Measurements from ENCODE around the gene MLF1. TPM values are rescaled to one million over a fixed set of nuclear protein-coding genes. Genes with fewer than 3 reads are reported as not detected.
A peak's percentile ranks its signal among the peaks of the same experiment; 100 is the strongest.

The MLF1 gene, protein sequence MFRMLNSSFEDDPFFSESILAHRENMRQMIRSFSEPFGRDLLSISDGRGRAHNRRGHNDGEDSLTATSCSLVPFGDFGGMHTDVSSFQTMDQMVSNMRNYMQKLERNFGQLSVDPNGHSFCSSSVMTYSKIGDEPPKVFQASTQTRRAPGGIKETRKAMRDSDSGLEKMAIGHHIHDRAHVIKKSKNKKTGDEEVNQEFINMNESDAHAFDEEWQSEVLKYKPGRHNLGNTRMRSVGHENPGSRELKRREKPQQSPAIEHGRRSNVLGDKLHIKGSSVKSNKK
- total RNA-seq (100 to 1,000 TPM in 7 of 10 donors, 10 to 100 TPM in 3; 78.4 to 257 (median 121) TPM), polyA plus RNA-seq (10 to 100 TPM; 76.4 to 93.9 TPM)
- long read RNA-seq, donor 1, transcript MLF1-201 (7 exons, 2,203 nt), result minor isoform, 26 of 293 reads
- long read RNA-seq, donor 1, transcript MLF1-206 (9 exons, 1,266 nt), result minor isoform, 28 of 293 reads
- long read RNA-seq, donor 1, transcript MLF1-202 (7 exons, 2,222 nt), result minor isoform, 17 of 293 reads
- long read RNA-seq, donor 1, transcript MLF1-217 (8 exons, 2,290 nt), result major isoform, 89 of 293 reads
- long read RNA-seq, donor 1, partial matches to known transcripts, result 5 of 293 reads
- long read RNA-seq, donor 1, other reads (novel, unspliced or antisense), result 119 of 293 reads
- long read RNA-seq, donor 2, transcript MLF1-202 (7 exons, 2,222 nt), result minor isoform, 12 of 245 reads
- long read RNA-seq, donor 2, transcript MLF1-201 (7 exons, 2,203 nt), result minor isoform, 19 of 245 reads
- long read RNA-seq, donor 2, transcript MLF1-217 (8 exons, 2,290 nt), result major isoform, 50 of 245 reads
- long read RNA-seq, donor 2, partial matches to known transcripts, result 9 of 245 reads
- long read RNA-seq, donor 2, other reads (novel, unspliced or antisense), result 149 of 245 reads
- long read RNA-seq, donor 3, transcript MLF1-217 (8 exons, 2,290 nt), result major isoform, 70 of 442 reads
- long read RNA-seq, donor 3, transcript MLF1-206 (9 exons, 1,266 nt), result minor isoform, 30 of 442 reads
- long read RNA-seq, donor 3, transcript MLF1-202 (7 exons, 2,222 nt), result minor isoform, 20 of 442 reads
- long read RNA-seq, donor 3, transcript MLF1-201 (7 exons, 2,203 nt), result minor isoform, 42 of 442 reads
- long read RNA-seq, donor 3, partial matches to known transcripts, result 8 of 442 reads
- long read RNA-seq, donor 3, other reads (novel, unspliced or antisense), result 255 of 442 reads

DNA sequence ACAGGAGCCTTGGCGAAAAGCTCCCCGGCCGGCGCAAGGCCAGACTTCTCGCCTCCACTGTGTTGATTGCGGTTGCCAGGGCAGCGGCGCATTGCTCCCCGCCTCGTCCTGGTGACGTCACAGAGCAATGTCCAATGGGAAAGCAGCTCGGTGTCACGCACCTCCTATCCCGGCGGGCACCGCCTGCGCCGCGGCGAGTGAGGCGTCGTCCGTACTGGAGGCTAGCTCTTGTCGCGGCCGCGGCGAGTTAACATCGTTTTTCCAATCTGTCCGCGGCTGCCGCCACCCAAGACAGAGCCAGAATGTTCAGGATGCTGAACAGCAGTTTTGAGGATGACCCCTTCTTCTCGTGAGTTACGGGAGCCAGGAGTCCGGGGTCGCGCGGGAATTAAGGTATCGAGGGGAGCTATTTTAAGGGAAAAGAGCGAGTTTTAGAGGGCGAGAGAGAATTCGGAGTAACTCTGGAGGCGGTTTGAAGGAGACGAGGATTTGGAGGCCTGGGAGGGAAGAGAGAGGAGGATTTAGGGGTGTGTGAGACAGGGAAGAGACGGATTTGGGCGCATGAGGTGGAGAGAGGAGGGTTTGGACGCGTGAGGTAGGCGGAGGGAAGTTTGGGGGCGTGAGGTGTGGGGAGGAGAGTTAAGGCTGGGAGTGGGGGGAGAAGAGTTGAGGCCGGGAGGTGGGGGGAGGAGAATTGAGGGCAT lies at the start of gene MLF1:
TSS of gene MLF1 (plus strand) at position 196 of the 704 bp plus-strand sequence. CDS start at position 303, 107 bp downstream.
- H3K27me3 ChIP-seq, result peaks cover 0 to 16% (median 0%) of the 10 kb centered on the region in 7 donors
- ATAC-seq, result peak; percentile 99 to 100 (median 99)
- no peaks in the 10 kb centered on the region for H3K36me3 ChIP-seq
- H3K27ac ChIP-seq, result peak within 1 kb of the TSS; percentile 67 to 91 (median 80)
- H3K4me3 ChIP-seq, result peak within 1 kb of the TSS; percentile 57 to 92 (median 66)
- no peaks in the 10 kb centered on the region for H3K9me3 ChIP-seq
- DNase-seq, result peak; percentile 97 to 98
- peaks cover 0 to 37% (median 14%) of the 10 kb centered on the region in 9 donors for H3K4me1 ChIP-seq
- TF ChIP-seq, protein P1, sequence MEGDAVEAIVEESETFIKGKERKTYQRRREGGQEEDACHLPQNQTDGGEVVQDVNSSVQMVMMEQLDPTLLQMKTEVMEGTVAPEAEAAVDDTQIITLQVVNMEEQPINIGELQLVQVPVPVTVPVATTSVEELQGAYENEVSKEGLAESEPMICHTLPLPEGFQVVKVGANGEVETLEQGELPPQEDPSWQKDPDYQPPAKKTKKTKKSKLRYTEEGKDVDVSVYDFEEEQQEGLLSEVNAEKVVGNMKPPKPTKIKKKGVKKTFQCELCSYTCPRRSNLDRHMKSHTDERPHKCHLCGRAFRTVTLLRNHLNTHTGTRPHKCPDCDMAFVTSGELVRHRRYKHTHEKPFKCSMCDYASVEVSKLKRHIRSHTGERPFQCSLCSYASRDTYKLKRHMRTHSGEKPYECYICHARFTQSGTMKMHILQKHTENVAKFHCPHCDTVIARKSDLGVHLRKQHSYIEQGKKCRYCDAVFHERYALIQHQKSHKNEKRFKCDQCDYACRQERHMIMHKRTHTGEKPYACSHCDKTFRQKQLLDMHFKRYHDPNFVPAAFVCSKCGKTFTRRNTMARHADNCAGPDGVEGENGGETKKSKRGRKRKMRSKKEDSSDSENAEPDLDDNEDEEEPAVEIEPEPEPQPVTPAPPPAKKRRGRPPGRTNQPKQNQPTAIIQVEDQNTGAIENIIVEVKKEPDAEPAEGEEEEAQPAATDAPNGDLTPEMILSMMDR (IDR thresholded peaks at IDR 0.05), result no peak
- WGBS, 2 donors, result 0 to 1% methylated on average over 51 of the region's 51 CpGs
- intact Hi-C loops (cut with DNase I), result loop anchor here in 5 of 10 donors (5.0 to 10.0 kb wide), 3 partner anchors 71 to 234 kb away; partner anchors contain the start of genes GFM1 (in 4 of the 5) and MFSD1 (in 1 of the 5)

DNA sequence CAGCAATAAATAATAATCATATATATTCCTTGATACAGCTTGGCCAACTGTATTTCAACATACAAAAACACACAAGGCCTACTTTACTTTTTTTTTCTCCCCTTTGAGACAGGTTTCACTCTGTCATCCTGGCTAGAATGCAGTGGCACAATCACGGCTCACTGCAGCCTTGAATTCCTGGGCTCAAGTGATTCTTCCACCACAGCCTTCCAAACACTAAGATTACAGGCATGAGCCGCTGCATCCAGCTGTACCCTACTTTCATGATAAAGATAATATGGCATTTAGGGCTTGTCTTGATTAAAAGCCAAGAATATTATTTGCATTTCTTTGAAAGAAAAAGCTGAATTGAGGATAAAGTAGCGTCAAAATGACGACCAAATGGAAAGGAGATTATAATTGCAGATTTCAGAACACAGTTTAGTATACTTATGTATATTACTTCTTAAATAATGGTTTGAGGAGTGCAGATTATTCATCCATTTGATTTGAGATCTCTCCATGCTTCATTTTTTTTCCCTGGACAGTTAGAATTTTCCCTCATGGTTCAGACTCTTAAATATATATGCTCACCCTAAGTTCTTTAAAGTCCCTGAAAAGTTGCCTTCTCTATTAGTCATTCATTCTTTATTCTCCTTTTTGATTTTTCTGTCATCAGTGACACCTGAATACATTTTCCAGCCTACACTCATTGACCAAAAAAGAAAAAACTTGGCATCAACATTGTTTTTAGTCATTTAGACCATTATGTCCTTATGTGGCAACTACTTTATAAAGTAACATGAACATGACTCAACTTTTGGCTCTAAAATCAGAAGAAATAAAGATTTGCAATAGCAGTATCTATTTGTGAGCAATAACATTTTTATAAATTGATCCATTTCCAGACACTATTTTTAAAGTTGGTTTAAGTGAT lies 48.5 kb upstream of the MLF1 start:
- TF ChIP-seq, protein P1 (IDR thresholded peaks at IDR 0.05), result no peak
- peaks cover 0 to 16% (median 0%) of the 10 kb centered on the region in 11 donors for H3K9me3 ChIP-seq
- no peaks in the 10 kb centered on the region for H3K36me3 ChIP-seq
- DNase-seq (no peak), ATAC-seq (no peak)
- intact Hi-C loops (cut with DNase I), result no loop called here
- WGBS, 2 donors, result 58 to 72% methylated on average over 4 of the region's 4 CpGs
- no peak overlapping the region for H3K27ac ChIP-seq
- no peaks in the 10 kb centered on the region for H3K27me3 ChIP-seq
- H3K4me1 ChIP-seq, result peaks cover 0 to 7% (median 0%) of the 10 kb centered on the region in 9 donors
- H3K4me3 ChIP-seq, result no peak overlapping the region

DNA sequence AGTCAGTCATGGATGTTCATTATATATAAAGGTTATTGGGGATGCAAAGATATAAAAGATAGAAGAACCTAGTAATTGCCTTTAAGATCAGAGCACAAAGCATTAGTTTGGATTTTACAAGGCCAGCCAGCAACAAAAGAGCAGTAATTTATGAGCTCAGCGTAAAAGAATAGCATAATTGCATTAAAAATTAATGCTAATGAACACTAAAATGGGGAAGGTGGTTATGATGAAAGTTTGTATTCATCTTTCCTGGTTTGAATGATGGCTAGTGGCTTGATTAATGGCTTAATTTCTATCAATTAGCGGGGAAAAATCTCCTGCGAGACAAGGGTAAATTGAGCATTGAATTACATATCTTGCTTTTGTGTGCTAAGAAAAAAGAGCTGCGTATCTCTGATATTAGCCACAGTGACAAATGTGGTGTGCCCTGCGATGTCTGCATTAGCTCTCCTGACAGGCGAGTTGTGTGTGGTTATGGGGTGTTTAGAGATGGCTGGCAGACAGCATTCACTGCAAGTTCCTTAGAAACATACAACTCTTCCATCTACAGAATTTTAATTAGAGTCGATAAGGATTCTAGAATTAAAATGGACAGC lies 42.8 kb upstream of the MLF1 start:
- no peak for DNase-seq
- TF ChIP-seq, protein P1 (IDR thresholded peaks at IDR 0.05), result no peak
- intact Hi-C loops (cut with DNase I), result loop anchor here in 1 of 10 donors (5.0 kb wide), 1 partner anchor 41 kb away; no protein-coding TSS in a partner anchor
- peak in 1 of 8 donors; percentile 64 for ATAC-seq
- Histone ChIP-seq H3K27ac (no peak overlapping the region), H3K4me3 (no peak overlapping the region), H3K4me1 (no peaks in the 10 kb centered on the region), H3K9me3 (peaks cover 0 to 16% (median 0%) of the 10 kb centered on the region in 11 donors), H3K36me3 (no peaks in the 10 kb centered on the region), H3K27me3 (no peaks in the 10 kb centered on the region)
- 48 to 71% methylated on average over 7 of the region's 7 CpGs for WGBS, 2 donors

Measured in heart right ventricle (tissue), 16 donors.